HG02759 (cell line): Measurements from ENCODE around the gene MLST8.

Experiments used
- ATAC-seq: cut with Tn5 transposase; IDR thresholded peaks from one replicate; pipeline ENCODE4 v1.9.1; 2021; ENCODE audit warnings: mild to moderate bottlenecking, moderate library complexity; ENCODE audit not compliant: unreplicated experiment

The MLST8 gene, protein sequence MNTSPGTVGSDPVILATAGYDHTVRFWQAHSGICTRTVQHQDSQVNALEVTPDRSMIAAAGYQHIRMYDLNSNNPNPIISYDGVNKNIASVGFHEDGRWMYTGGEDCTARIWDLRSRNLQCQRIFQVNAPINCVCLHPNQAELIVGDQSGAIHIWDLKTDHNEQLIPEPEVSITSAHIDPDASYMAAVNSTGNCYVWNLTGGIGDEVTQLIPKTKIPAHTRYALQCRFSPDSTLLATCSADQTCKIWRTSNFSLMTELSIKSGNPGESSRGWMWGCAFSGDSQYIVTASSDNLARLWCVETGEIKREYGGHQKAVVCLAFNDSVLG

DNA sequence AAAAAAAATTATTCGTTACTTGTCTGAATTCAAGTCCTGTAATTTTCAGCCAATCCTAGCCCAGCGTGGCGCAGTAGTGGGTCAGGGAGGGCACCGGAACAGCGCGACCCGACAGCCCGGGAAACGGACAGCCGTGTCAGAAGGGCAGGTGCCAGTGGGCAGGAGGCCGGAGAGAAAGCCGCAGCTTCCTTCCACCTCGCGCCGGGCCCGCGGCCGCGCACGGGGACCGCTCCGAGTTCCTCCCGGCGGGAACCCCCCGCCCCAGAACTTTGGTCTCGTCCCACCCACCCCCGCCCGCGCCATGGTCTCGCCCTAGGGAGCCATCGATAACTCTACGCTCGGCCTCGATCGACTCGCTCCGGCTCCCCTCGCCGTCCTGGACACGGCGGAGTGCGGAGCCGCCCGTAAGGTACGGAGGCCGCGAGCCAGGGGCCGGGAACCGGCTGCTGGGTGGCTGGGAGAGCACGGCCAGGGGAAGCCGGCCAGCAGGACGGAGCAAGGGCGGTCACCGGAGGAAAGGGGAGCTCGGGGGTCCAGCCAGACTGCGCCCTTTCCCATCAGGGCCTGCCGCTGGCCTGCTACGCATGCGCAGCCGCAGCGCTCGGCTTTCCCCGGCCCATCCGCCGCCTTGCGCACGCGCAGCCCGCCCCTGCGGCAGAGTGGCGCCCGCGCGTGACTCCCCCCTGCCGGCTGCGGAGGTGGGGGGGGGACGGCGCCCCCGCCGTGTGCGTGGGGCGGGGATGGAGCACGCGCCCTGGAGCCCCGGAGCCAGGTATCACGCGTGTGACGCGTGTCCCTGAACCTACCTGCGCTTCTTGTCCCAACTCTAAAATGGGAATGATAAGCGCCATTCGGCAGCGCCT is at the start of gene MLST8:
MLST8 (plus strand) TSS at position 351 of the 863 bp plus-strand sequence. CDS start 632 bp downstream, outside the sequence.
- ATAC-seq, result peak; percentile 84

DNA sequence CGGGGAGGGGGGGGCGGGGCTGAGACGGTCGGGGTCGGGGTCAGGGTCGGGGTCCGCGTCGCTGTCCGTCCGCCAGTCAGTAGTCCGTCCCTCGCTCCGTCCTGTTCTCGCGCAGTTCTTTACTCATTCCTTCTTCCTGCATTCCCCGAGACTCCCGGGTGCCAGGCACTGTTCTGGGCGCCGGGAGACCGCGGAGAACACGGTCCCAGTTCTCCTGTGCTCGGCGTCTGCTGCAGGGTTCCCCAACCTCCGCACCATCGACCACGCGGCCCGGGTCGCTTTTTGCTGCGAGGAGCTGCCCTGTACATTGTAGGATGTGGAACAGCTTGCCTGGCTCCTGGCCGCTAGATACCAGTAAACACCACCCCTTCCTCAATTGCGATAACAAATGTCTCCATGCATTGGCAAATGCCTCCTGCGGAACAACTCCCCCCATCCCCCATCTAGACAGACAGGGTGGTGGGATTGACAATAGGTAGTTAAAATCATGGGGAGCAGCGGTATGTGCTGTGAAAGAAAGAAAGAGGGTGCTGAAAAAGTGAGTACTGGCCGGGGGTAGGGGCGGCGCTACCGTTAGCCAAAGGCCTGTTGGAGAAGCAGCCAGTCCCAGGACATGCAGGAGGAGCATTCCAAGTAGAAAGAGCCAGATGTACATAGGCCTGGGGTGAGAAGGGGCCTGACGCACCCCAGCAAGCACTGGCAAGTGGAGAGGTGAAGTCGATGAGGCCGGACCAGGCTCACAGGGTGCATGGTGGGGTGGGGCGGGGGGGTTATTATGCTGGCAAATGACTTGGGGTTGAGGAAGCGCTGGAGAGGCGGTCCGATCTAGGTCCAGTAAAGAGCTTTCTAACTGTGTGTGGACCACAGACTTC is 49.0 kb upstream of the MLST8 start:
- no peak for ATAC-seq

DNA sequence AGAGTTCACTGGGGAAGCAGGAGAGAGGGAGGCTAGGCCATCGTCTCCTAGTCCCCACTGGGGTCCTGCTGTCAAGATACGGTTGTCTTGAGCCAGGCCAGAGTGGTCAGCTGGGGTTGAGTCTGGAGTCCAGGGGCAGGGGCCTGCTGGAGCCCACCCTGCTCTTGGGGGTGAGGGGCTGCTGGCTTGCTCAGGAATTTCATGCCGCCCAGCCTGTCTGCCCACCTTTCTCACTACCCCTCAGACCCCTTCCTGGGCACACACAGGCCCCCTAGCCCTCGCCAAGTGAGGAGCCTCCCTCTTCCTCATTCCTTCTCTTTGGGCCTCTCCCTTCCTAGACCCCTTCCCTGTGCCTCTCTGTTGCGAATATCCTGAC is 48.4 kb upstream of the MLST8 start:
- ATAC-seq, result no peak

- no peak for ATAC-seq
Observed at GRCh38 chr16:2157480-2158261, 47.6 kb upstream of the MLST8 start.

GRCh38 chr16:2158262-2158638 is 47.0 kb upstream of the MLST8 start:
- no peak for ATAC-seq

DNA sequence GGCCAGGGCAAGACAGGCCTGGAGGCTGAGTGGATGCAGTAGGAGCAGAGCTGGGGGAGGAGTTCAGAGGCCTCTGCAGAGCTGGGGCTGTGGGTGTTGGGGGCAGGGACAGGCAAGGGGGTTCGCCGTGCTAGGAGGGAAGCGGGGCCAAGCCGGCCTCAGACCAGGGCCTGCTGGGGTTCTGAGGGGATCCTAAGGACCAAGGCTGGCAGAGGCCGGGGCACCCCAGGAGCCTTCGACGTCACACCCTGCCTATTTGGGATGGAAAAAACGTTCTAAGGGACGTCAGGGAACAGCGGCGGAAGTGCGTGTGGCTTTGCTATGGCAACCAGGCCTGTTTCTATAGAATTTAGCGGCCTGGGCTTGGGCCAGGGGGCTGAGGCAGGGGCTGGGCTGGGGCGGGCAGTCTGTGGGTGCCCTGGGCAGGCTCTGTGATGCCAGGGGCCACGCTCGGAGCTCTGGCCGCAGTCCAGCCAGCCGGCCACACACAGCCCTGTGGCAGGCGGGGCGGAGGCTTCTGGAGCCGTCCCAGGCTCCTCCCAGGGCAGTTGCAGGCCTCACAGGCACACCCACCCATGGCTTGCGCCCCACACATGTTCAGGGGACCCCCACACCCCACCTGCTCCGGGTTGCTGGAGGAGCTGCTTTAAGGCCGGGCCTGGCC is 45.9 kb upstream of the MLST8 start:
- no peak for ATAC-seq

- ATAC-seq, result no peak
Observed at GRCh38 chr16:2160915-2161551, 44.2 kb upstream of the MLST8 start.

DNA sequence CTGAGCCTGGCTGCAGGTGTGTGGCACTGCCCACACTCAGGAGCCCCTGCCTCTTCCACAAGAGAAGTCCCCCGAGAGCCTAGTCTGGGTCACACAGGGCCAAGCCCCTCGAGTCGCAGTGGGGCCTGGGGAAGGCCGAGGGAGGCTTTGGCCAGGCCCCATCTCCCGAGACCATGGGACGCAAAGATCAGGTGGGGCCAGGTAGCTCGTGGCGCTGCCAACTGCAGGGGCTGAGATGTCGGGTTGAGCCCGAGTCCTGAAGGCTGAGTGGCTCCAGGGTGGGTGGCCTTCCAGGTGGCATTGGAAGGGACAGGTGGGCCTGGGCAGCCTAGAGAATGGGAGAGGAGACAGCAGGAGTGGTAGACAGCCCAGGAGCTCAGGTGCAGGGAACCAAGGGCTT is 43.3 kb upstream of the MLST8 start:
- no peak for ATAC-seq

DNA sequence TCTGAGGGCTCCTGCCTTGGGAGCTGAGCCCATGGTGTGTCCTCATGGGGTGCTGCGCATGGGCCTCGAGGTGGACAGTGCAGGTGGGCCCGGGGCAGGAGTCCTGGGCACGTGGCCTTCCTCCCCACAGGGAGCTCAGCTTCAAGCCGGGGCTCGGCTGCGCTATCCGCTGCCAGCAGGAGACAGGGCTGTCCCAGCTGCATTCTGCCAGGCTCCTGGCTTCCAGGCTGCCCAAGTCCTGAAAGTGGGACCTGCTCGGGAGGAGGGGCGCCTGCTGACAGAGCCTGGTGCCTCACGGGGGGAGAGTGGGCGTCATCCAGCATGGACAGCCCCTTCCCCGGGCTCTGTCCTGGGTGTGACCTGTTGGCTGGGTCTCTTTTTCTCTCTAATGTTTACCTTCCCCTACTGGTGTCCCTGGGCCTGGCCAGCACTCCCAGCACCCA is 42.6 kb upstream of the MLST8 start:
- ATAC-seq, result no peak

DNA sequence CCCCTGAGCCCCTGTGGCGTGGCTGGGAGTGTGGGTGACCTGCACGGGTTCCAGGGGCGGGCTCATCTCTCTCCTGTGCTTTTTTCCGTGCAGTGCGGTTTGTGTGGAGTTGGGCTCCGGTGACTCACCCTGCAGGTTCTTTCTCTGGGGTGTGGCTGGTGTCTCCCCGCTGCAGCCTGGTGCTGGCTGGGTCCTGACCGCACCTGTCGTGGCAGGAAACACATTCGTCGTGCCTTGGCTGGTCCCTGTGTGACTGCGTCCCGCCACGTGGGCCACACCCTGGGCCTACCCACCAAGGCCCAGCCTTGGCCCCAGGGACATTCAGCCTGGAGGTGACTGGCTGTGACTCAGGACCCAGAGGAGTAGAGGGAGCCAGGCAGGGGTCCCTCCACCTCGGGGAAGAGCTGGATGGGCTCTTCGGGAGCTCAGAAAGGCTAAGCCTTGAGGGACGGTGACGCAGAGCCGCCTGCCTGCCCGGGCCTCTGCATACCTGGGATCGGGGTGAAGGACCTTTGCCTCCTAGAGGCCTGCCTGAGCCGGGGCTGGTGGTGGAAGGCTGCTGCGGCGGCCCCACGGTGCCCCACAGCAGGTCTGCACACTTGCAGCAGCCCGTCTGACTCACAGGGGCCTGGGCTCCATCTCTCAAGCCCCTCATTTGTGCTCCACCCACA is 41.9 kb upstream of the MLST8 start:
- ATAC-seq, result no peak

DNA sequence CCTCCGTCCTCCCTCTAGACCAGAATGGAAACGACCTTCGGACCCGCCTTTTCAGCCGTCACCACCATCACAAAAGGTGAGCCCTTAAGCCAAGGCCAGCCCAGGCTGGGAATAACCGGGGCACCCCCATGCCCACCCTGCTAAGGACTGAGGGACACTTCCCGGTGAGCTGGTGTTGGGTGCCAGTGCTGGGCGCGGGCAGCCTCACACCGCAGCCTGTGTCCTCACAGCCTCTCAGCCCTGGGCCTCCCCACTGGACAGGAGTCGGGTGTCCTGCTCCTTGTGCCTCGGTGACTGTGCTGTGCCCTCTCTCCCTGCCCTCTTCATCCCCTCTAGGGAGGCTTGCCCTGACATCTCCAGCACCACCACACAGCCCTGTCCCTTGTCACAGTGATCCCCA is 39.4 kb upstream of the MLST8 start:
- ATAC-seq, result no peak

DNA sequence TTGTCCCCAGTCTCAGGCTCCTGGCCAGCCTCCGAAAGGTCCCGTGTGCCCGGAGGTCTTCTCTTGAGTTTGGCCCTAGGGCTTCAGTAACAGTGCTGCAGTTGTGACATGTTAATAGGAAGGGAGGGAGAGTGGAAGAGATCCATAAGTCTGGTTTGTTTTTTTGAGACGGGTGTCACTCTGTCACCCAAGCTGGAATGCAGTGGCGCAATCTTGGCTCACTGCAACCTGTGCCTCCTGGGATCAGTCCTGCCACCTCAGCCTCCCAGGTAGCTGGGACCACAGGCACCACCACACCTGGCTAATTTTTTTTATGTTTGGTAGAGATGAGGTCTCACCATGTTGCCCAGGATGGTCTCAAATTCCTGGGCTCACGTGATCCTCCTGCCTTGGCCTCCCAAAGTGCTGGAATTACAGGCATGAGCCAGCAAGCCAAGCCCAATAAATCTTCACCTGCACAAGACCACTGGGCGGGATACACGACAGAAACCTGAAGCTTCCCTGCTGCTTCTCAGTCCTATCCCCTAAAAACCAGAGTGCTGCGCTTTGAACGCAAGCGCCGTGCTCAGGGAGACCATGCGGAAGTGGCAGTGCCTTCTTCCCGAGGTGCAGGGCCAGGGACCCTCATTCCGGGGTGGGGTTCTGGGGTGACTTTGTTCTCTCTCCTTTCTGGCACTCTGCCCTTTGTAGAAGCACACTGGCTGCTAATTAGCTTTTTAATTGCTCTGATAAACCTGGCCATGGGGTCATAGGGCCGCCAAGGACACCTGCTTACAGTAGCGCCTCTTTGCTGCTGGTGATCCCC is 38.8 kb upstream of the MLST8 start:
- ATAC-seq, result no peak

DNA sequence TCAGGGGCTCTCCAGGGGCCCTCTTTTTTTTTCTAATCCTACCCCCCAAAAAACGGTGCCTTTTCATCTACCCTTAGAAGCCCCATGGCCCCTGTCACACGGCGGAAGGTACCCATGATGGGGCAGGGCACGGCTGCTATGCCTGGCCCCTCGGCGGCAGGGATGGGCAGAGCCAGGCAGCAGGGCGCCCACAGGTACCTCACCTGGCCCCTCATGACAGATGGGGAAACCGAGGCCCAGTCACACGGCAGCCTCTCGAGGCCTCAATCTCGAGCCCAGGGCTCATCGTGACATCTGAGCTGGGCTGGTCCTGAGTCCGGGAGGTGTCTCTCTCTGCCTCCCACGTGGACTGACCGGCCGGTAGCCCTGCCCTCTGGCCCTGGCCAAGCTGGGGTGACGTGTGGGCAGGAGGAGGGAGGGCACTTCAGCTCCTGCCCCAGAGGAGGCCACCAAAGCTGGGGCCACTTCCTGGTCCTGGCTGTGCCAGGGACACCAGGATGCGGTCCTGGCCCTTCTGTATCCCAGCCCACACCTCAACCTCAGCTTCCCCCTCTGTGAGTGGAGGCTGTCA is 38.1 kb upstream of the MLST8 start:
- ATAC-seq, result no peak

DNA sequence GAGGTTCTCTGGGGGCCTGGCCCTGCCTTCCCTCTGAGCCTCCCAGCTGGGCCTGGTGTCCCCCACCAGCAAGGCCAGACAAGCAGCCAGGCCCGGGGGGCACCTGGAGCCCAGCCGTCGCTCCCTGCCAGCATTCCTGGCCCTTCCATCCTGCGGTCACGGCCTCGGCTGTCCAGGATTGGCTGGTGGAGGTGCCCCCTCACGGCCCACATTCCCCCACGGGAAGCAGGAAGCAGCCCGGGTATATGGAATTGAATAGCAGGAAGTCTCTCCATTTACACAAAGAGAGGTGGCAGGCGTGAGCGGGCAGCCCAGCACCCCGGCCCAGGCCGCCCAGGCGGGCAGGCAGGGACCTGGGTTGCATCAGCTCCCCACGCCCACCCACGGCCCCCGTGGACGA is 35.2 kb upstream of the MLST8 start:
- no peak for ATAC-seq

GRCh38 chr16:2170587-2171435 is 34.4 kb upstream of the MLST8 start:
- ATAC-seq, result no peak

DNA sequence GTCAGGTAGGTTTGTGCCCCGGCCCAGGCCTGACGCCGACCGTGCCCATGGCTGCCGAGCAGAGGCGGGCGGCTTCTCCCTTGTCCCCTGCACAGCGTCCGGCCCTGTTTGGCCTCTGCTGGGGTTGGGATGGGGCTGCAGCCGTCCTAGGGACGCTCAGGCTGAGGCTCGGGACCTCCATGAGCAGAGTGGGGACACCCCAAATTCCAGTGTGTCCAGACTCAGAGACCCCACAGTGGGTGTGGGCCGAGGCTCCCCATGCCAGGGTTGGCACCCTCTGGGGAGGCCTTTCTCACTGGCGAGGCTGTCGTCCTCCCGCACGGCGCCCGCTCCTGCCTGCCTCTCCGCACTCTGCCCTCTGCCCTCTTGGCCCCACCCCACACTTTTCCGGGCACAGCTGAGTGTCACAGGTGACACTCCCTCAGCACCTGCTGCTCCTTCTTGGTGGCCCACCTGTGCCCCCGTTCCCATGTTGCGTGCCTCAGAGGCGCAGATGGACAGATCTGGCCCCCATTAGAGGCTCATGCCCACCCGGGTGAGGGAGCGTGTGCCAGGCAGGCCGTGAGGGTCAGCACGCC is 33.6 kb upstream of the MLST8 start:
- ATAC-seq, result no peak
